Astrocyte (in vitro differentiated cells and primary cell): ENCODE results near the gene WASHC2C.
"Not testable (repeated sequence)": the region's sequence is repeated elsewhere in the genome, so short reads cannot be mapped to it uniquely, and the experiment has no call there.

Source experiments
- EZH2 ChIP-seq: IDR thresholded peaks from 2 replicates; pipeline ENCODE4 v1.6.1; 2012; ENCODE audit warnings: mild to moderate bottlenecking, low read length, inconsistent platforms; ENCODE audit not compliant: insufficient read depth
- TF ChIP-seq, protein P1 (sequence below): IDR thresholded peaks from 2 replicates; pipeline ENCODE4 v1.5.1; 2011; ENCODE audit warnings: low read depth, mild to moderate bottlenecking, inconsistent platforms, low read length, moderate library complexity; ENCODE audit not compliant: insufficient read depth

DNA sequence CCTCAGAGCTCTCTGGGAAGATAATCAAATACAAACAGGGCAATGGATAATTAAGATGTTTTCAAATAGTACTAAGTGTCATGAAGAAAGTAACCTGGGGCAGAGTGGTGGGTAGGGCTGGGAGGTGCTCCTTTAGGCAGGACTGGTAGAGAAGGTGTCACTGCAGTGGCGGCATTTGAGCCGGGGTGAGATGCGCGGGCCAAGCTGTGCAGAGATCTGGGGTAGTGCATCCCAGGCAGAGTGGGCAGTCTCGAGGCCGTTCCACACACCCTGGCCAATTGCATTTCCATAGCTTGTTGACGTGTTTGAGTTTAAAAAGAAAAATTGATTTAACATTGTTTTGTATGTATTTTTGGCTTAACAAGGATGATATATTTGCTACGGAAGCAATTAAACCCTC is 62.9 kb downstream of the WASHC2C start:
- TF ChIP-seq, protein P1, sequence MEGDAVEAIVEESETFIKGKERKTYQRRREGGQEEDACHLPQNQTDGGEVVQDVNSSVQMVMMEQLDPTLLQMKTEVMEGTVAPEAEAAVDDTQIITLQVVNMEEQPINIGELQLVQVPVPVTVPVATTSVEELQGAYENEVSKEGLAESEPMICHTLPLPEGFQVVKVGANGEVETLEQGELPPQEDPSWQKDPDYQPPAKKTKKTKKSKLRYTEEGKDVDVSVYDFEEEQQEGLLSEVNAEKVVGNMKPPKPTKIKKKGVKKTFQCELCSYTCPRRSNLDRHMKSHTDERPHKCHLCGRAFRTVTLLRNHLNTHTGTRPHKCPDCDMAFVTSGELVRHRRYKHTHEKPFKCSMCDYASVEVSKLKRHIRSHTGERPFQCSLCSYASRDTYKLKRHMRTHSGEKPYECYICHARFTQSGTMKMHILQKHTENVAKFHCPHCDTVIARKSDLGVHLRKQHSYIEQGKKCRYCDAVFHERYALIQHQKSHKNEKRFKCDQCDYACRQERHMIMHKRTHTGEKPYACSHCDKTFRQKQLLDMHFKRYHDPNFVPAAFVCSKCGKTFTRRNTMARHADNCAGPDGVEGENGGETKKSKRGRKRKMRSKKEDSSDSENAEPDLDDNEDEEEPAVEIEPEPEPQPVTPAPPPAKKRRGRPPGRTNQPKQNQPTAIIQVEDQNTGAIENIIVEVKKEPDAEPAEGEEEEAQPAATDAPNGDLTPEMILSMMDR, result not testable (repeated sequence)
- not testable (repeated sequence) for TF ChIP-seq EZH2
